Measurements from ENCODE around the gene BCKDK.

BCKDK gene

GRCh38 chr16:31118223-31119155, 10.3 kb downstream of the BCKDK start:
- Histone ChIP-seq H3K9me3 (no peaks in the 10 kb centered on the region), H3K27me3 (no peaks in the 10 kb centered on the region), H3K27ac (peak overlapping the region; percentile 99), H3K36me3 (peaks cover 34% of the 10 kb centered on the region), H3K4me3 (ENCODE audit: low read depth in 1 of 2, low read length in 1 of 2) (peak overlapping the region; percentile 70 to 99), H3K4me1 (ENCODE audit: control insufficient read depth in 1 of 2, insufficient read depth in 1 of 2, low read depth in 1 of 2, low read length in 1 of 2) (peaks cover 43 to 50% of the 10 kb centered on the region in 2 experiments)
- no peak for TF ChIP-seq CTCF (IDR thresholded peaks at IDR 0.05)

GRCh38 chr16:31120129-31120528, 11.9 kb downstream of the BCKDK start:
- Histone ChIP-seq H3K9me3 (no peaks in the 10 kb centered on the region), H3K27ac (peak overlapping the region; percentile 99), H3K4me1 (ENCODE audit: control insufficient read depth in 1 of 2, insufficient read depth in 1 of 2, low read depth in 1 of 2, low read length in 1 of 2) (peaks cover 31 to 37% of the 10 kb centered on the region in 2 experiments), H3K4me3 (ENCODE audit: low read depth in 1 of 2, low read length in 1 of 2) (no peak overlapping the region), H3K27me3 (no peaks in the 10 kb centered on the region), H3K36me3 (peaks cover 40% of the 10 kb centered on the region)
- TF ChIP-seq CTCF (IDR thresholded peaks at IDR 0.05) = no peak

- Histone ChIP-seq H3K9me3 (no peaks in the 10 kb centered on the region), H3K4me3 (ENCODE audit: low read depth in 1 of 2, low read length in 1 of 2) (no peak overlapping the region), H3K36me3 (peaks cover 33% of the 10 kb centered on the region), H3K27ac (peak overlapping the region; percentile 98), H3K27me3 (no peaks in the 10 kb centered on the region), H3K4me1 (ENCODE audit: control insufficient read depth in 1 of 2, insufficient read depth in 1 of 2, low read depth in 1 of 2, low read length in 1 of 2) (peaks cover 52 to 54% of the 10 kb centered on the region in 2 experiments)
- no peak for TF ChIP-seq CTCF (IDR thresholded peaks at IDR 0.05)
Measured at GRCh38 chr16:31125844-31126243, 17.7 kb downstream of the BCKDK start.

- Histone ChIP-seq H3K36me3 (peaks cover 25% of the 10 kb centered on the region), H3K4me3 (ENCODE audit: low read depth in 1 of 2, low read length in 1 of 2) (peak overlapping the region; percentile 57 to 62), H3K4me1 (ENCODE audit: control insufficient read depth in 1 of 2, insufficient read depth in 1 of 2, low read depth in 1 of 2, low read length in 1 of 2) (peaks cover 58 to 63% of the 10 kb centered on the region in 2 experiments), H3K27me3 (no peaks in the 10 kb centered on the region), H3K27ac (peak overlapping the region; percentile 98), H3K9me3 (no peaks in the 10 kb centered on the region)
- TF ChIP-seq CTCF (IDR thresholded peaks at IDR 0.05) = no peak
Measured at GRCh38 chr16:31127182-31127581, 19.0 kb downstream of the BCKDK start.

GRCh38 chr16:31128711-31129567, 20.8 kb downstream of the BCKDK start:
- Histone ChIP-seq H3K9me3 (no peaks in the 10 kb centered on the region), H3K4me3 (ENCODE audit: low read depth in 1 of 2, low read length in 1 of 2) (peak overlapping the region; percentile 57 to 62), H3K4me1 (ENCODE audit: control insufficient read depth in 1 of 2, insufficient read depth in 1 of 2, low read depth in 1 of 2, low read length in 1 of 2) (peaks cover 63 to 68% of the 10 kb centered on the region in 2 experiments), H3K27me3 (no peaks in the 10 kb centered on the region), H3K27ac (peak overlapping the region; percentile 98), H3K36me3 (peaks cover 14% of the 10 kb centered on the region)
- TF ChIP-seq CTCF (IDR thresholded peaks at IDR 0.05) = peak; percentile 13

Data from neutrophil (primary cell).